DMS114 treated with DMSO at 0.1 percent for 48 hours (cell line): ENCODE results near the gene CDKN3.
"Not testable (repeated sequence)": the region's sequence is repeated elsewhere in the genome, so short reads cannot be mapped to it uniquely, and the experiment has no call there.

Experiments
- DNase-seq: peaks from one replicate; lab custom pipeline; 2025; ENCODE audit not compliant: unreplicated experiment; lab: John Stamatoyannopoulos, UW

Gene CDKN3

DNA sequence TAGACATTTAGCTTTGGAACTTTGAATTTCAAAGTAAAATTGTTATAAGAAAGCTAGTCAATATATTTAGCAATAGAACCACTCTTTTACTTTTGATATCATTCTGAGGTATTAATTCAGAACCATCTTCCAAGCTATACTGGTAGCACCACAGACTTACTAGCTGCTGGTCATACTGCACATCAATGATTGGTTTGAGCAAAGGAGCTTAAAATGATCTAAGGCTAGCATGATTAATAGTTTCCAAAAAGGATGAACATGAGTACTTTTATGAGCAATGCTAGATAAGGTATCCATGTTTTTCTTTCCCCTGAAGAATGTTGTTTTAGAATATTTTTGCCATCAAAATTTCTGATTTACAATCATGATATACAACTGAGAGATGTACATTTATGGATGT, 27.2 kb downstream of the CDKN3 start:
- DNase-seq: no peak

DNA sequence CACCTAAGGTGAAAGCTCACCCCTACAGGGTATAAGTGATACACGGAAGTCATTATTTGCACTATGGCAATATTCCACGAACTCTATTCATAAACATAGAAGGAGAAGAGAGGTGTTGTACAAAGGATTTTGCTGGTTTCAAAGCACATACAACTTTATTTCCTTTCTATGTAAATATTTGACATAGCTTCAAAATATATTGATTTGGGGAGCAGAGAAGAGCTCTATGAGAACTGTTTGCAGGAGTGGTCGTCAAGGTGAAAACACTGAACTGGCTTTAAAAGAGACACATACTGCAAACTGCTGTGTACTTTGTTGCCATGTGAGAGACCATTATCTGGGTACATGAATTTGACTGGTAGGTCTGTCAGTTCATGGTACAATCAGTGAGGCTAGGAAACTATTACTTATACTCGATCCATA, 27.7 kb downstream of the CDKN3 start:
- no peak for DNase-seq

DNA sequence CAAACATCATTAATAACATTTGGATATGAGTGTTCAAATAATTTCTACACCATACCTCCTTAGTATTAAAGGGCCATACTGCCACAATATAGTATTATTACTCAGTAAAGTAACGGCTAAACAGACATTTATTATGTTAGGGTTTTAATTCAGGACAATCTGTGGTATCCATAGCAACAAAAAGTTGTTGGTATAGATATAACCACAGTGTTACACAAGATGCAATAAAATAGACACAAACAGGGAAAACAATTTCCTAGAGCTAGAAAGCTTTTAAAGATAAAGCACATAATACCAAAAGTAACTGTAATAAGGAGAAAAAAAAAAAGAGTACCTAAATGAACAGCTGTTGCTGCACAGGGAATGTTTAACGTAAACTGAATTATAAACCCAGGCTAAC, 28.3 kb downstream of the CDKN3 start:
- no peak for DNase-seq

DNA sequence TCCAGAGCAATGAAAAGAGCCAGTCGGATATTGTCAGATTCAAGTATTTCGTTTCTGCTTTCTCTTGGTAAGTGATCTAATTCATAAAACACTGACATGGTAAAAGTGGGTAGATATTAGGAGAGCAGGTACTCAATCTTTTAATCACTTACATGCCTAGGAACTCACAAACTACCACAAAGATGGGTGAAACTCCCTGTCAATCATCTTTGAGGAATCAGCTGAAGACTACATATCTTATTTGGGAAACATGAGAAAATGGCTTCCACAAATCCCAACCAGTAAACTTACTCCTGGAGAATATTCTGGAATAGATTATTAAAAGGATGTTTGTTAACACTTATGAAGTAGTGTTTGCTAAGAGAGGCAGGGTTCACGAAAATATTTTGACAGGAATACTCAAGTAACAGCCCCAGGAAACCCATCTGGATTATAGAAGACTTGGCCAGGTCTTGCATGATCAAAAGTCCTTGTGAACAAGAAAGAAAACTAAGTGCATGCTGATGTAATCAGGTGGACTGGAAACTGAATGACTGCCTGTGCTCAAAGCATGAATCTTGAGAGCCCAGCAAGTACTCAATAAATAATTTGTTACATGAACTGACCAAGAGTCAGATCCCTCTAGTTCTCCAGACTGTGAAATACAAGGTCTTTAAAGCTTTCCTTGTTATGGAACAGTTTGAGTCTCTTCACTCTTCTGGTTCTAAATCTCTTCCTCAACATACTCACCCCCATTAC, 28.9 kb downstream of the CDKN3 start:
- DNase-seq: no peak

DNA sequence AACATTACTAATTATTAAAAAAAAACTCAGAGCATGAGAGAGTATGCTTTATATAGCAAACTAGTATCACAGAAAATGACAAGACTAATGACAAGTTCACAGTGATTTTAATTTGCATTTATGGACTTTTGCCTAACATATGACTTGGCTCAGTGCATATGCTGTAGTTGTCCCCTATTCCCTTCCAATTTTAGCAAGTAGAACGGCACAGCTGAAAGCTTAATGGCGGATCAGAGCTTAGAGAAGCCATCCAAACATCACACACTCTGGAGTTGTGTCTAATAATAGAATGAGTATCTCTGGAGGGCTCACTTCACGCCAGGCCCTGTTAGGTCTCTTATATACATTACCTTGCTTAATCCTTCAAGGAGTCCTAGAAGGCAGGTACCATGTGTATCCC, 31.1 kb downstream of the CDKN3 start:
- no peak for DNase-seq

DNA sequence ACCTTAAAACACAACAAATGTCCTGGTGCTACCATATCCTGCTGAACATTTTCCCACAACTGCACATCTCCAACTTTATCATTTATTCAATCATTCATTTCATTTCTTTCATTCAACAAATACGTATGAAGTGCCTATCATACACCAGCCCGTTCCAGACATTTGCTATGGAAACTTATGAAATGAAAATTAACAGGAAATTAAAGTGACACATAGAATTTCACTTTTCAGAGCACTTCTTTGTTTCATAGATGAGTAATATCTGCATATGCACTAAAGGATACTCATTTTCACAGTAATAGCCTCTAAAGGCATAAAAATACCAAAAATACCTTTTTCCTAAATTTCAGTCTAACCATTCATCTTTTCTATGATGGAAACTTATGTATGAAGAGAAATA, 31.7 kb downstream of the CDKN3 start:
- no peak for DNase-seq

DNA sequence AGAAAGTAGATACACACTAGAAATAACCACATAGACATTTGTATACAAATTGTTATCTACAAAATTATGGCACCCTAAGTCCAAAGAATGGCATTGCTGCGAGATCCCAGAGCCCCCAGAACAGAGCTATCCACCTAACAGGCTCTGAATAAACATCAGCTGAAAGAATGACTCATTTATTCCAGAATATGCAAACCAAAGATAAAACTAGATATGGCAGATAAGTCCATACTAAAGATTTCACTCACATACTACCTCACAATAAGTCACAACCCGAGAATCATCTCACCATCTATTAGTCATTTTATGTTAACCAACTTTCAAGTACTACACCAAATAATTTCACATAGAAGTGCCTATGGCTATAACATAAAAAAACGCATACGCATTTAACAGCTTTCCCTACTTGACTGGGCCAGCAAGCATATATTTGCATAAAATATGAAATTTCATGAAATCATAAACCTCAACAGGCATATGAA, 38.7 kb downstream of the CDKN3 start:
- DNase-seq: no peak

DNA sequence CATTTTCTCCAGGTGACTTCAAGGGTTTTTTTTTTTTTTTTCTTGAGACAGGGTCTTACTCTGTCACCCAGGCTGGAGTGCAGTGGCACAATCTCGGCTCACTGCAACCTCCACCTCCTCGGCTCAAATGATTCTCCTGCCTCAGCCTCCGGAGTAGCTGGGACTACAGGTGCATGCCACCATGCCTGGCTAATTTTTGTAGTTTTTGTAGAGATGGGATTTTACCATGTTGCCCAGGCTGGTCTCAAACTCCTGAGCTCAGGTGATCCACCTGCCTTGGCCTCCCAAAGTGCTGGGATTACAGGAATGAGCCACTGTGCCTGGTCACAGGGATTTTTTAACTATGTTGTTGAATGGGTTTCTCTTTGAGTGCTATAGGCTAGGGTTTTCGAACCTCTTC, 41.1 kb downstream of the CDKN3 start:
- not testable (repeated sequence) for DNase-seq

DNA sequence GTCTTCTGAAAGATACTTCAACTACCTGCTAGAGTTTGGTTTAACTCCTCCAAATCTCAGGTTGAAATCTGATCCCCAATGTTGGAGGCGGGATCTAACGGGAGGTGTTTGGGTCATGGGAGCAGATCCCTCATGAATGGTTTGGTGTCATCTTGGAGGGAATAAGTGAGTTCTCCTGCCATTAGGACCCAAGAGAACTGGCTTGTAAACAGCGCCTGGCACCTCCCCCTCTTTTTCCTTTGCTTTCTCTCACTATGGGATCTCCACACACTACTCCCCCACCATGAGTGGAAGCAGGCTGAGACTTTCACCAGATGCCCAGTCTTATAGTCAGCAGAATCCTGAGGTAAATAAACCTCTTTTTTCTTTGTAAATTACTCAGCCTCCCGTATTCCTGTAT, 41.9 kb downstream of the CDKN3 start:
- no peak for DNase-seq

DNA sequence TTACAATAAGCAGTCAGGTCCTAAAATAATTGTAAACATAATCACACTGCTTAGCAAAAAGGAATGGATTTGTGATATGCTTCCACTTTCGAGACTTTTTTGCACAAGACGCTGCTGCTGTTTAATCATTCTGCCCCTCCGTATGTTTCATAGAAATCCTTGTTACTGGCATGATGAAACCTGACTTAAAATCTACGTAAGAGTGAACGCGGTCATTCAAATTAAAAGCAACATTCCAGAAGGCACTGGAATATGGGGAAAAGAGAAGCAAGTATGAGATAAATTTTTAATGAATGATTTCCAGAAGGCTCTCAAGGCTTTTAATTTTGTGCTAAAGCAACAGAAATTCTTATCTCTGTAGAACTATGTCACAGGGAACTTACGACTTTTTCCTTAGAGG, 43.2 kb downstream of the CDKN3 start:
- DNase-seq: no peak

DNA sequence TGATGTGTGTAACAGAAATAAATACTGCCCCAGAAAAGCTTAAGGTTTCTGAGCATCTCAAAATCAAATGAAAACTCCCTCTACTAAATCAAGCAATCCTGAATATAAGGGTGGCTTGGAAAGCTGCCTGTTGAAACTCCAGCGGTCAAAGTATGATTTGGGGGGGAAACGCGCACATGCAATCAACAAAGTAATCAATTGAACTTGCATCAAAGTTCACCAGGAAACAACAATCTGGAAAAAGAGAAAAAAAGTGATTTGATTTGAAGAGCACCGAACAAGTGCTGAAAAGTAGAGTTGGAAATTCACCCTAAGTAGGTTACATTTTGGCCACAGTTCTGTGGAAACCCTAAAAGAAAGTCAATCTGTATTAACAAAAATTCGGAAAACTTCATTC, 43.7 kb downstream of the CDKN3 start:
- no peak for DNase-seq

DNA sequence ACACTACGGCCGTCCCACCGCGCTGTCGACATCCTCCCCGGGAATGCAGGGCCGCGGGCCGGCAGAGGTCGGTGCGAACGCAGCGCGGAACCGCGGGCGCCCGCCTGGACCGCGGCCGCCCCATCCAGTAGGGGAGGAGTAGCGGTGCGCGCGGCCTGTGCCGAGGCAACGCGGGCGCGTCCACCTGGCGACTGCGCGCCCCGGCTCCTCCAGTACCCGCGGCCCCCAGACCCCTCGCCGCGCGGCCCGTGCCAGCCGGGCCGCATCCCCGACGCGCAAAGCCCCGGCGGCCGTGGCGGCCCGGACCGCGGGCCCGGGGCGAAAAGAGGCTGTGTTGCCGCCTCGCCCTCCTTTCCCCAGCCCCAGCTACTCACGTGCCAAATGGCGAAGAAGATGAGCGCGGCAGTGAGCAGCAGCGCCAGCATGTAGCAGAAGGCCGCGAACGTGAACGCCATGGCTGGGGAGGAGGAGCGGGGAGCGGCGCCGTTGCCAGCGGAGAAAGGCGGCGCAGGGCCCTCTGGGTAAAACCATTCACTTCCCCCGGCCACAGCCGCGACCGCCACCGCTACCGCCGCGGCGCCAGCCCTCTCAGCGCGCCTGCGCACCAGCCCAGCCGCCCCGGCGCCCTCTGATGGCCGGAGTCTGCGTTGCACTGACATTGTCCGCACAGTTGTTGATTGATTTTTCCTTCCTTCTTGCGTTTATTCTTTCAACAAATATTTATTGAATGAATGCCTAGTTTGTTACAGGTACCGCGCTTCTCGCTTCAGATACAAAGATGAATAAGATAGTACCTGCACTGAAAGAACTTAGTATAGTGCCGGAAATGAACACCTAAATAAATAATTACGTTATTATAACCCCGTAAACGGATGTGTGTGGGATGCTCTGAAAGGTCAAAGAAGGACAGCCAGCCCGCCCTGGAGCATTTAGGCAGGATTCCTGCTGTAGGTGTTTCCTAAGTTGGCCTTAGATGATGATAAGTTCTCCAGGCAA, 44.4 kb downstream of the CDKN3 start, which contains the start of gene CNIH1:
CNIH1 (minus strand) TSS at position 502 of the 996 bp plus-strand sequence; CDS start at position 455, 47 bp downstream.
- peak; percentile 79 for DNase-seq

DNA sequence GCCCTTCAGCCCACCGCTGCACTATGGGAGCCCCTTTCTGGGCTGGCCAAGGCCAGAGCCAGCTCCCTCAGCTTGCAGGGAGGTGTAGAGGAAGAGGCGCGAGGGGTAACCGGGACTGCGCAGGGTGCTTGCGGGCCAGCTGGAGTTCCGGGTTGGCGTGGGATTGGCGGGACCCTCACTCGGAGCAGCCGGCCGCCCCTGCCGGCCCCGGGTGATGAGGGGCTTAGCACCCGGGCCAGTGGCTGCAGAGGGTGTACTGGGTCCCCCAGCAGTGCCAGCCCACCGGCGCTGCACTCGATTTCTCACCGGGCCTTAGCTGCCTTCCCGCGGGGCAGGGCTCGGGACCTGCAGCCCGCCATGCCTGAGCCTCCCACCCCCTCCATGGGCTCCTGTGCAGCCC, 46.2 kb downstream of the CDKN3 start:
- not testable (repeated sequence) for DNase-seq

DNA sequence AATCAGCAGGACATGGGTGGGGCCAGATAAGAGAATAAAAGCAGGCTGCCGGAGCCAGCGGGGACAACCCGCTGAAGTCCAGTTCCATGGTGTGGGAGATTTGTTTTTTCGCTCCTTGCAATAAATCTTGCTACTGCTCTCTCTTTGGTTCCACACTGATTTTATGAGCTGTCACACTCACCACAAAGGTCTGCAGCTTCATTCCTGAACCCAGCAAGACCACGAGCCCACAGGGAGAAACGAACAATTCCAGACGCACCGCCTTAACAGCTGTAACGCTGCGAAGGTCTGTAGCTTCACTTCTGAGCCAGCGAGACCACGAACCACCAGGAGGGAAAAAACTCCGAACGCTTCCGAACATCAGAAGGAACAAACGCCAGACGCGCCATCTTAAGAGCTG, 47.2 kb downstream of the CDKN3 start:
- no peak for DNase-seq

DNA sequence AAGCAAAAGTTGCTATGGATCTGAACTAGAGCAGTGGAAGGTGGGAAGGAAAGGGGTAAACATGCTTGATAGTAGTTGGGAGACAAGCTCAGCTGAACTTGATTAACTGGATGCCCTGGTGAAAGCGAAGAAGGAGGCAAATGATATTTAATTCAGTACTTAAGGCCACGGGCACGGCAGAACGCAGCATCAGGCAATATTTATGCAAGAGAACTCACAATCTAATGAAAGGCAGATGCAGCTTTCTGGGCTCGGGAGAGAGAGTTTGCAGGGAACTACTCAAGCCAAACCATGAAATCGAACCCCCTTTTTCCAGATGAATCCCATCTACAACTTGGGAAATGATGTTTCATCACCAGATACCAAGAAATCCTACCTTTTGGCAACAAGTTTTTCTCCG, 47.9 kb downstream of the CDKN3 start:
- no peak for DNase-seq

DNA sequence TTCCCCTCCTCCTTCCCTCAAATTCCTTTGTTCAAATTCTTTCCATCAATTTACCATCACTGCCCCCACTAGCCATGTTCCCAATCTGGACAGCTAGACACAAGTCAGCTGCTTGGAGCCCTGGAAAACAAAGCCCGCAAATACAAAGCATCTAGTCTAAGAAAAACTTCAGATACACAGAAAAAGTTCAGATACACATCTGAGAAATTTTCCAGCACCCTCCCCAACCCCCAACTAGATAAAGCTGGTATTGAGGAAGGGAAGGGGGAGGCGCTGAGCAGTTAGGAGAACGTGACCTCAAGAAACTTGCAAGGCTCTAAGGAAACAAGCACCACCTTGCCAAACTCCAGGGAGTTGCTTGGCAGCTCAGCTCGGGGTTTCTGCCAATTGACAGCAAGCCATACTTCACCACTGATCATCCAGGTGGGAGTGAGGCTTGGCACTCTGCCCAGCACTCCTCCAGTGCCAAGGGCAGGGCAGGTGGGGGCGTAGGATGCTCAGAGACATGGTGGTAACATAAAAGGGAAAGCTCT, 49.4 kb downstream of the CDKN3 start:
- DNase-seq: no peak

DNA sequence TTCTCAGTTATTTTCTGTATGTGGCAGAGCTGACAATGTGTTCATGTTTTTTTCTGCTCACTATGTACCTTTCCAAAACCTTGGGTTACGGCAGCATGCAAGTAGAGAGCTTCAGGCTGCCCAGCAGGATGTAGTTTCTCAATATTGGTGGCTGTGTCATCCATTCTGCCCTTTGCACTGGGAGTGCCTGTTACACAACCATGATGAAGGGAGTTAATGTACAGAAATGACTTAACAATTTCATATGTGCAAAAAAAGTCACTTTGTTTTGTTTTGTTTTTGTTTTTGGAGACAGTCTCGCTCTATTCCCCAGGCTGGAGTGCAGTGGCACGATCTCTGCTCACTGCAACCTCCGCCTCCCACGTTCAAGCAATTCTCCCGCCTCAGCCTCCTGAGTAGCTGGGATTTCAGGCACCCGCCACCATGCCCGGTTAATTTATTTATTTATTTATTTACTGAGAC, 50.5 kb downstream of the CDKN3 start:
- no peak for DNase-seq

DNA sequence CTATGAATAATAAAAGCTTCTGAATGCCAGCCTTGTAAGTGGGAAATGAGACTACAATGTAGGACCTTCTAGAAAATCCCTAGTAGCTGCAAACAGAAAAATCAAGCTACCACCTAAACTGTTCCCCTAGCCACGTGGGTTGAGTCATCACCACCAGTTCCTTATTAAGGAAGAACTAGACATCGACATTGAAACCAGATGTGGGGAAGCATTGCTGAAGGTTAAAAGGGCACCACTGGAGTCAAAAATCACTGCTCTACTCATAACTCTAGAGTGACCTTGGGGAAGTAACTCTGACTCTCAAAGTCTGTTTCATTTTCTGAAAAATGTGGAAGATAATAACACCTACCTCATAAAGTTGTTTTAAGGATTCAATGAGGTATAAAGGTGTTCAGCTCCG, 53.7 kb downstream of the CDKN3 start:
- no peak for DNase-seq

DNA sequence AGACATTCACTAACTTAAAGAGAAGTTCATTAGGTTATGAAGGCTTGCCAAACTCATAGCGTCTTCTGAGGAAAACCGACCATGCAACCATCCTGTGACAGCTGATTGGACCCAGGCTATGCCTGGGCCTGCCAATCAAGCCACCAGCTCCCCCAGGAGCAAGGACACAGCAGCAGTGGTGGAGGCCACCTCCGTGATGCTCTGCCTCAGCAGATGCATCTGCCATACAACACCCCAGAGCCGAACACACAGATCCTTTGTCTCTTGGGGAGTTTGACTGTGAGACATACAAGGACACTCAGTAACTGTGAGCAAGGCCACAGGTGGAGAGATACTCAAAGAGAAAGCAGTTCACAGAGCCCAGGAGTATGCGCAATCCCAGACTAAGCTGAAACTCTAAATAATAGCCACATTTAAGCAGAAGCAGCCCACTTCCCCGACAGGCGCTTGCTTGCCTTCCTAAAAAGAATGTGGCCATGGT, 54.4 kb downstream of the CDKN3 start:
- no peak for DNase-seq

DNA sequence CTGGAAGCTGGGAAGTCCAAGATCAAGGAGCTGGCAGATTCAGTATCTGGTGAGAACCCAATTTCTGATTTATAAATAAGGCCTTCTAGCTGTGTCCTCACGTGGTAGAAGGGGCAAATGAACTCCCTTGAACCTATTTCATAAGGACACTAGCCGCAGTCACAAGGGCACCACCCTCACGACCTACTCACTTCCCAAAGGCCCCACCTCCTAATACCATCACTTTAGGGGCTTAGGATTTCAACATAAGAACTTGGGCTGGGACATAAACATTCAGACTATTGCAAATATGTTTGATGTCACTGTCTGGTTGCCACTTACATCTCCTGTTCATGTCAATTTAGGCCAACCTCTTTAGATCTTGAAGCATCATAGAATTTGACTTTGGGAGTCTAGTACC, 55.2 kb downstream of the CDKN3 start:
- no peak for DNase-seq

DNA sequence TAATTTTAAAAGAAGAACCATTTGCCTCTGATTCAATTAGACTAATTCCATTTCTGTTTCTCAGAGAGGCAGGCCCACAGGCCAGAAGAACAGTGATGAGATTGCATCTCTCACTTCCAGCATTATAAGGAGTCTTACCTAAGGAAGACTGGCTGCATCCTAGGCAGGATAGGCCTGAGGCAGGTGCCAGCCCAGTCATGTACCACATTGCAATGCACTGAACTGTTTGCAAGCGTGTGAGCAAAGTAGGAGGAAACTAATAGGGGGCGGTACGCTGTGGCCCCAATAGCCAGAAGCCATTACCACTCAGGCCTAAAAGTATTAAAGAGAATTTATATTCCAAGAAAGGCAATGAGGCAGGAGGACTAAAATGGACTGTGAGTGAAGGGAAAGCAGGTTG, 56.4 kb downstream of the CDKN3 start:
- no peak for DNase-seq
